CD4-positive, alpha-beta T cell treated with Interleukin-4 for 1 hour (primary cell): ENCODE results near the gene KRT8.
"Not testable (repeated sequence)": the region's sequence is repeated elsewhere in the genome, so short reads cannot be mapped to it uniquely, and the experiment has no call there.

Experiments used
- DNase-seq, 2 donors: peaks; one replicate each; pipeline ENCODE4 v3.0.0-alpha.2; 2020 to 2022

The KRT8 gene

DNA sequence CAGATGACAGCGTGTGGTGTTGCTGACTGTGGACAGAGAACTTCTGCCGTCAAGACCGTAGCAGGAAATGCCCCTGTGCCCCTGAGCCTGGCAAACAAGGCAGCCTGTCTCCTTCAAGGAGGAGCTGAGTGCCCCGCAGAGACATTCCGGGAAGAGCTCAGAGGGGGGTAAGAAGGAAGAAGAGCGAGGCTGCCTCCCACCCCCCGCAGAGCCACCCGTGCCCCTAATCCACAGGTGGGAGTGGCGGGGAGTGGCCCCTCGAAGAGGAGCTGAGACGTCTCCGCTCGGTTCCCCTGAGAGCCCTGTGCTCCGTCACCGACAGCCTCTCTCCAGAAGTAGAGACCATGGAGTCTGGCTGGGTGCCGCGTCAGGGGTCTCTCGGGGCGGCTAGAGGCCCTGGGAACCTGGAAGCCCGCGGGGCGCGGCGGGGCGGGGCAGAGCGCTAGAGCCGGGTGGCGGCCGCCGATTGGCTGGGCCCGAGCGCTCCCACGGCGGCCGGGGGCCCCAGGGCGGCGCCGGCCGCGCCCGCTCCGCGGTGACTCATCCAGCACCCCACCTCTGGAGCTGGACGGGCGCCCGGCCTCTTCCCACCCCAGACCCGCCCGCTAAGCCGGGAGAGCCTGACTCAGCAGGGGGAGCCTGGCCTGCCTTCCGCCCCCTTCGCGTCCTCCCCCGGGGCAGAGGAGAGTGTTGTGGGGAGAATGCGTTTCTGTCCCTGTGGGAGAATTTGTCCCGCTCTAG is 30.9 kb downstream of the KRT8 start:
- DNase-seq: peak; percentile 48 to 72

GRCh38 chr12:52873513-52873831 is 31.4 kb downstream of the KRT8 start:
- no peak for DNase-seq

DNA sequence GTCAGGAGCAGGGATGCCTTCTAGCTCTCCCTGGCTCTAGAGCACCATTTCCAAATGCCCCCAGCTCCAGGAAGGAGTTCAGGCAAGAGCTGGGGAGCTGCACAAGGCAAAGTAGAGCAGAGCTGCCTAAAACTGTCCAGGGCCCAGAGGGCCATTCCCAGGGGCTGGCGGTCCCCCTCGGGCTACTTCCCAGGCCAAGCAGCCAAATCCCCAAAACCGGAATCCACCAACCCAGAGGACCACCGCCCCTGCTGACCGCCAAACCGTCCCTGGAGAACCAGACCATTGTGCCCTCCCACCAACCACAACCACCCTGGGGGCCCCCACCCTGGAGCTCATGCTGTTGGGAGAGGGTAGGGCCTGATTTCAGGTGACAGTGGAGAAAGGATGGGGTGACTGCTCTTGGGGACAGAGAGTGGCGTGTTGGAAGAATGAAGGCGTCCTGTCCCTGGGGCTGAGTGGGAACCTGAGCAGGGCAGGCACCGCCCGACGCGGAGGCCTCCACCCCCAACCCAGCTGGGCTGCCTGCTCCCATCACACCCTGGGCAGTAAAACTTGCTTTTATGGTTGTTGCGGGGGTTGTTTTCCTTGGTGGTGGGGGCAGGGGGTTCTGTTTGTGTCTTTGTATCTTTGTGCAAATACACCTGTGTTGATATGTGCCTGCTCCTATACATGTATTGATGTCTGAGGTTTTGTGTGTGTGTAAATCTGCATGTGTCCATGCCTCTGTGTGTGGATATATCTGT is 32.1 kb downstream of the KRT8 start:
- DNase-seq: no peak

GRCh38 chr12:52871291-52872039 is 33.4 kb downstream of the KRT8 start:
- DNase-seq: peak; percentile 43 to 44

- DNase-seq: peak; percentile 68 to 71
Measured at GRCh38 chr12:52870361-52871290, 34.2 kb downstream of the KRT8 start.

- DNase-seq: peak; percentile 35 to 49
Measured at GRCh38 chr12:52867642-52868041, 37.2 kb downstream of the KRT8 start.

- no peak for DNase-seq
Measured at GRCh38 chr12:52867152-52867551, 37.7 kb downstream of the KRT8 start.

- peak in 1 of 2 donors; percentile 9 for DNase-seq
Measured at GRCh38 chr12:52865090-52865944, 39.6 kb downstream of the KRT8 start.

- no peak for DNase-seq
Measured at GRCh38 chr12:52862023-52862422, 42.9 kb downstream of the KRT8 start.

DNA sequence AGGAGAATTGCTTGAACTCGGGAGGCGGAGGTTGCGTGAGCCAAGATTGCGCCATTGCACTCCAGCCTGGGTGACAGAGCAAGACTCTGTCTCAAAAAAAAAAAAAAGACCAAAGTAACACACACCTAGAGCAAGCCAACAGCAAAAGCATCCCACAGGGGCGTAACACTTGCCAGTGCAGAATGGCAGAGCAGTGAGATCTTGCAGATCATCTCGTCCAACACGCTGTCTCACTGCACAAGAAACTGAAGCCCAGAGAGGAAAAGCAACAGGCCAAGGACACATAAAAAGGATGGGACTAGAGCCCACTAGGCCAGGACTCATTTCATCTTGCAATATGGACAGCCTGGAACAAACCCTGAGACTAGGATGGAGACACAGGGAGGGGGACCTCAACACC is 43.4 kb downstream of the KRT8 start:
- DNase-seq: no peak

DNA sequence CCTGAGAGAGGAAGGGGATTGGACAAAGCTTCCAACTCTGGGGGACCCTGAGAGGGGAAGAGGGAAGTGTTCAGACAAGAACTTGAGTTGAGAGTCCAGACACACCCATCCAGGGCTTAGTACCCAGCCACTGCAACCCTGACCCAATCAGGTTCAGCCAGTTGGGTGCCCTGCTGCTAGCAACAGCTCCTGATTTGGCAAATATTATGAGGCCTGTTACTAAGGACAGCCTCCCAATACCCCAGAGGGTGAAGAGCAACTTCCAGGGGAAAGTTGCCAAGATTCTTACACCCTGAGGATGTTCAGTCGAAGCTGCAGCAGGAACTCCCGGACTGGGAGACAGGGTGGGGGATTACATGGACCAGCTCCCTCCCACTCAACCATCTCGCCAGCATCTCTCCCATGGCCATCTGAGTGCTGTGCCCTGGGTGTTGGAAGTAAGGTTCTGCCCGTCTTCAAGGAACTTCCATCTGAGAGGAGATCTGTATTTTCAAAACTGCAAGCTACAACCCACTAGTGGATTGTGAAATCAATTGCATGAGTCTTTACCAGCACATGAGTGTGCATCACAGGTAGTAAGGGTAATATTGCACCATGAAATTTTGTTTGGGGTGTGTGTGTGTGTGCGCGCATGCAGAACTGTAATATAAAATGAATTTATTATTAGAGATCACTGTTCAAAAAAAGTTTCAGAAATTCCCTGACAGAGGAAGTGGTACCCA is 44.6 kb downstream of the KRT8 start:
- DNase-seq: no peak

- no peak for DNase-seq
Measured at GRCh38 chr12:52857500-52857899, 47.4 kb downstream of the KRT8 start.

DNA sequence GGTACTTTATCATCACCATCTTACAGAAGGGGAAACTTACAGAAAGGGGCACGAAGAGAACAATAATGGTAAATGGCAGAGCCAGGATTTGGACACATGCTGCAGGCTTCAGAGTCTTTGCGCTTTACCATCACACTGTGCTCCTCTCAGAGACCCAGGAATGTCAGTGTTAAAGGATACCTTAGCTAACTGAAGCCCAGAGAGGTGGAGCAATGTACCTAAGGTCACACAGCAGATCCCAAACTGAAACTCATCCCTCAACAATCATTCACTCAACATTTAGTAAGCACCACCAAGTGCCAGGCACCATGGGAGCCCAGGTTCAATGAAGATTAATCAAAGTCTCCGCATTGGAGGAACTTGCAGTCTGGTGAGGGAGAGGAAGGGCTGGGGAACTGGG is 48.1 kb downstream of the KRT8 start:
- DNase-seq: no peak

DNA sequence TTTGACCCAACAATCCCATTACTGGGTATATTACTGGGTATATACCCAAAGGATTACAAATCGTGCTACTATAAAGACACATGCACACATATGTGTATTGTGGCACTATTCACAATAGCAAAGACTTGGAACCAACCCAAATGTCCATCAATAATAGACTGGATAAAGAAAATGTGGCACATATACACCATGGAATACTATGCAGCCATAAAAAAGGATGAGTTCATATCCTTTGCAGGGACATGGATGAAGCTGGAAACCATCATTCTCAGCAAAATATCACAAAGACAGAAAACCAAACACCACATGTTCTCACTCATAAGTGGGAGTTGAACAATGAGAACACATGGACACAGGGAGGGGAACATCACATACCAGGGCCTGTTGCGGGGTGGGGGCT is 48.8 kb downstream of the KRT8 start:
- DNase-seq: not testable (repeated sequence)

GRCh38 chr12:52851787-52852186 is 53.1 kb downstream of the KRT8 start:
- DNase-seq: no peak

DNA sequence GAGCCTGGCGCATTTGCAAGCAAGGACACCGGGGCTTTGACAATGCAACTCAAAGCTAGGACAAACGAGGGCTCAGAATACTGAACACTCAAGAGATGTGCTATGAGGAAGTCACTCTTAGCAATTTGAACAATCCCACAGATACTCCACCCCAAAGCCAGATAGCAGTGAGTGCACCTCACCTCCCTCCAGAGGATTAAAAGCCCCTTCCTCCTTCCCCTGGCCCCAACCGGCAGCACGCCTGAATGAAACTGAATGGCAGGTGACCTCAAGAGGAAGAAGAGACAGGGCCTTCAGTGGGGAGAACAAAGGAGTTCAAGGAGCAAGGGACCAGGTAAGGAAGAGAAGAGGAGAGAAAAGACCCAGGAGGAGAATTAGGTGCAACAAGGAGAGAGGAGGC is 54.2 kb downstream of the KRT8 start:
- DNase-seq: no peak

DNA sequence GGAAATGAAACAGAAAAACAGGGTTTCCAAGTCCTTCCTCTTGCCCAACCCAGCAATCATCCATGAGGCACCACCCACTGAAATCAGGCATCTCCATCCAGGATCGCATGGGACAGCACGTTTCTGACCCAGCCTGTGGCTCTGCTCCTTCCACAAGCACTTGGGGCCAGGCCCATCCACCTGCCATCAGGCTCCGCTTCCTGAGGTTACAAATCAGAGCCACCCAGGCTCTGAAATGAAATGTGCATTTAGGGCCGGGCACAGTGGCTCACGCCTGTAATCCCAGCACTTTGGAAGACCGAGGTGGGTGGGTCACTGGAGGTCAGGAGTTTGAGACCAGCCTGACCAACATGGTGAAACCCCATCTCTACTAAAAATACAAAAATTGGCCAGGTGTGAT is 55.4 kb downstream of the KRT8 start:
- DNase-seq: no peak

- no peak for DNase-seq
Measured at GRCh38 chr12:52848661-52849255, 56.1 kb downstream of the KRT8 start, which contains the start of gene KRT78. KRT78 (minus strand) TSS chr12:52848994; CDS start chr12:52848930, 64 bp downstream.

GRCh38 chr12:52847335-52848102 is 57.4 kb downstream of the KRT8 start:
- DNase-seq: no peak
